Breast epithelium (tissue), 4 donors: Measurements from ENCODE around the gene ALKBH5. TPM values are rescaled to one million over a fixed set of nuclear protein-coding genes. Genes with fewer than 3 reads are reported as not detected.

Experiments used
- DNase-seq, 2 donors: peaks; one replicate each; pipeline ENCODE4 v3.0.0-alpha.2; 2019; ENCODE audit warnings: low spot score in 2 of 2
- H3K27ac ChIP-seq, 2 donors: fragments of 200-600 bp; sonication (generic) in 1 of 2; one replicate each; pipeline ENCODE4 v1.5.1; 2016 to 2019; ENCODE audit warnings: mild to moderate bottlenecking in 1 of 2
- H3K27me3 ChIP-seq, 2 donors: fragments of 200-600 bp; sonication (generic) in 1 of 2; one replicate each; pipeline versions ENCODE4 v1.5.1 to v1.6.0; 2017 to 2019; ENCODE audit warnings: control low read depth in 1 of 2, mild to moderate bottlenecking in 1 of 2
- H3K36me3 ChIP-seq: fragments of 200-600 bp; one replicate; pipeline ENCODE4 v1.5.1; 2019
- H3K4me1 ChIP-seq, 2 donors: fragments of 200-600 bp; sonication (generic); one replicate each; pipeline ENCODE4 v1.5.1; 2016 to 2019; ENCODE audit warnings: control low read depth in 1 of 2
- H3K4me3 ChIP-seq, 3 donors: fragments of 200-600 bp; sonication (generic); 1 replicate in 2 of 3; 2 replicates in 1 of 3; pipeline ENCODE4 v1.5.1; 2016 to 2019; ENCODE audit warnings: mild to moderate bottlenecking in 3 of 3, moderate library complexity in 2 of 3
- H3K9me3 ChIP-seq, 2 donors: fragments of 200-600 bp; sonication (generic) in 1 of 2; one replicate each; pipeline ENCODE4 v1.5.1; 2016 to 2019; ENCODE audit warnings: control low read depth in 1 of 2
- CTCF ChIP-seq, 3 donors: fragments of 450-650 bp; IDR thresholded peaks; one replicate each; pipeline ENCODE4 v1.5.1; 2016 to 2017; ENCODE audit warnings: antibody characterized with exemption in 3 of 3, mild to moderate bottlenecking in 3 of 3, moderate library complexity in 3 of 3
- POLR2A ChIP-seq: fragments of 450-650 bp; IDR thresholded peaks from one replicate; pipeline ENCODE4 v1.6.1; 2016; ENCODE audit warnings: antibody characterized with exemption, mild to moderate bottlenecking, moderate library complexity
- POLR2AphosphoS5 ChIP-seq, 3 donors: sonication (generic); formaldehyde crosslinking; IDR thresholded peaks; one replicate each; pipeline ENCODE4 v1.6.1; 2017; ENCODE audit warnings: antibody characterized with exemption in 3 of 3
- intact Hi-C: fragments of 100-400 bp; cut with DNase I; formaldehyde crosslinking; loops from one replicate; pipeline ENCODE4 v1.15.1; 2023; ENCODE audit warnings: low total_unique reads
- total RNA-seq, 3 donors: library from RNA; depleted of rRNA; stranded (reverse); fragments of >200 nt; gene quantifications; one replicate each; pipeline ENCODE4 v1.1.0, GENCODE V29; 2016

ALKBH5 gene
- total RNA-seq, 3 donors from 2014 or later: 80.0 to 90.0 (median 82.3) TPM

GRCh38 chr17:18258356-18259038, 74.9 kb downstream of the ALKBH5 start, which contains the start of gene FLII:
Gene FLII (minus strand): TSS chr17:18258738. CDS start chr17:18258690, 48 bp downstream.
- Histone ChIP-seq H3K27me3 (no peaks in the 10 kb centered on the region), H3K4me1 (peaks cover 11 to 19% of the 10 kb centered on the region in 2 donors), H3K27ac (peak within 1 kb of the TSS; percentile 96 to 98), H3K36me3 (no peaks in the 10 kb centered on the region), H3K4me3 (peak within 1 kb of the TSS; percentile 85 to 94 (median 93)), H3K9me3 (no peaks in the 10 kb centered on the region)
- no peak for DNase-seq
- intact Hi-C loops: no loop called here
- TF ChIP-seq CTCF (IDR thresholded peaks at IDR 0.05) (no peak), POLR2A (peak; percentile 33), POLR2AphosphoS5 (IDR thresholded peaks at IDR 0.05) (peak; percentile 38 to 55 (median 43))

Other genes starting within 250 kb of the ALKBH5 start
- gene TOM1L2, start 211.4 kb upstream of the ALKBH5 start, total RNA-seq: 10 to 100 TPM; 32.3 to 39.1 (median 36.4) TPM
- 10 to 100 TPM in 2 of 3 donors, under 1 TPM in 1; 0.96 to 18.0 (median 10.5) TPM for gene DRC3, start 211.0 kb upstream of the ALKBH5 start, total RNA-seq
- 10 to 100 TPM; 12.9 to 15.7 (median 13.0) TPM for gene ATPAF2, start 144.7 kb upstream of the ALKBH5 start, total RNA-seq
- 10 to 100 TPM; 11.1 to 23.8 (median 12.1) TPM for gene GID4, start 144.4 kb upstream of the ALKBH5 start, total RNA-seq
- 10 to 100 TPM; 36.4 to 42.0 (median 40.3) TPM for gene DRG2, start 95.9 kb upstream of the ALKBH5 start, total RNA-seq
- gene MYO15A, start 75.1 kb upstream of the ALKBH5 start, total RNA-seq: 1 to 10 TPM; 1.2 to 2.9 (median 2.2) TPM
- 10 to 100 TPM; 16.0 to 21.6 (median 18.4) TPM for gene LLGL1, start 41.8 kb downstream of the ALKBH5 start, total RNA-seq
- 100 to 1,000 TPM; 235 to 298 (median 293) TPM for gene FLII, start 74.9 kb downstream of the ALKBH5 start, total RNA-seq
- gene MIEF2, start 76.8 kb downstream of the ALKBH5 start, total RNA-seq: 10 to 100 TPM in 2 of 3 donors, 1 to 10 TPM in 1; 9.8 to 29.6 (median 19.0) TPM
- gene TOP3A, start 131.2 kb downstream of the ALKBH5 start, total RNA-seq: 10 to 100 TPM; 25.9 to 46.5 (median 30.1) TPM
- gene SMCR8, start 131.5 kb downstream of the ALKBH5 start, total RNA-seq: 10 to 100 TPM; 16.4 to 20.9 (median 16.8) TPM
- 100 to 1,000 TPM in 1 of 3 donors, 10 to 100 TPM in 2; 38.3 to 144 (median 47.1) TPM for gene SHMT1, start 179.7 kb downstream of the ALKBH5 start, total RNA-seq
- under 1 TPM in 2 of 3 donors, not detected in 1; 0.32 to 0.73 TPM for gene EVPLL, start 193.9 kb downstream of the ALKBH5 start, total RNA-seq